ENCODE measurements around the gene APOC1.

GRCh38 chr19:44883922-44884321, 30.5 kb upstream of the APOC1 start:
- TF ChIP-seq USF2 (CRISPR knock-in tag; IDR thresholded peaks at IDR 0.05) = no peak
- TF ChIP-seq, protein P1, sequence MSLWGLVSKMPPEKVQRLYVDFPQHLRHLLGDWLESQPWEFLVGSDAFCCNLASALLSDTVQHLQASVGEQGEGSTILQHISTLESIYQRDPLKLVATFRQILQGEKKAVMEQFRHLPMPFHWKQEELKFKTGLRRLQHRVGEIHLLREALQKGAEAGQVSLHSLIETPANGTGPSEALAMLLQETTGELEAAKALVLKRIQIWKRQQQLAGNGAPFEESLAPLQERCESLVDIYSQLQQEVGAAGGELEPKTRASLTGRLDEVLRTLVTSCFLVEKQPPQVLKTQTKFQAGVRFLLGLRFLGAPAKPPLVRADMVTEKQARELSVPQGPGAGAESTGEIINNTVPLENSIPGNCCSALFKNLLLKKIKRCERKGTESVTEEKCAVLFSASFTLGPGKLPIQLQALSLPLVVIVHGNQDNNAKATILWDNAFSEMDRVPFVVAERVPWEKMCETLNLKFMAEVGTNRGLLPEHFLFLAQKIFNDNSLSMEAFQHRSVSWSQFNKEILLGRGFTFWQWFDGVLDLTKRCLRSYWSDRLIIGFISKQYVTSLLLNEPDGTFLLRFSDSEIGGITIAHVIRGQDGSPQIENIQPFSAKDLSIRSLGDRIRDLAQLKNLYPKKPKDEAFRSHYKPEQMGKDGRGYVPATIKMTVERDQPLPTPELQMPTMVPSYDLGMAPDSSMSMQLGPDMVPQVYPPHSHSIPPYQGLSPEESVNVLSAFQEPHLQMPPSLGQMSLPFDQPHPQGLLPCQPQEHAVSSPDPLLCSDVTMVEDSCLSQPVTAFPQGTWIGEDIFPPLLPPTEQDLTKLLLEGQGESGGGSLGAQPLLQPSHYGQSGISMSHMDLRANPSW (CRISPR knock-in tag; conservative IDR thresholded peaks at IDR 0.05; ENCODE audit: low read depth) = no peak
- TF ChIP-seq GABPB1 (CRISPR knock-in tag; IDR thresholded peaks at IDR 0.05) = no peak
- no peak for TF ChIP-seq CTCF (IDR thresholded peaks at IDR 0.05)
- no peak for TF ChIP-seq NR1H2 (CRISPR knock-in tag; IDR thresholded peaks at IDR 0.05)
- TF ChIP-seq CBFB (CRISPR knock-in tag; IDR thresholded peaks at IDR 0.05; ENCODE audit: low read depth) = no peak
- TF ChIP-seq, protein P2, sequence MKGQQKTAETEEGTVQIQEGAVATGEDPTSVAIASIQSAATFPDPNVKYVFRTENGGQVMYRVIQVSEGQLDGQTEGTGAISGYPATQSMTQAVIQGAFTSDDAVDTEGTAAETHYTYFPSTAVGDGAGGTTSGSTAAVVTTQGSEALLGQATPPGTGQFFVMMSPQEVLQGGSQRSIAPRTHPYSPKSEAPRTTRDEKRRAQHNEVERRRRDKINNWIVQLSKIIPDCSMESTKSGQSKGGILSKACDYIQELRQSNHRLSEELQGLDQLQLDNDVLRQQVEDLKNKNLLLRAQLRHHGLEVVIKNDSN (CRISPR knock-in tag; IDR thresholded peaks at IDR 0.05) = no peak
- TF ChIP-seq TCF7 (CRISPR knock-in tag; IDR thresholded peaks at IDR 0.05; ENCODE audit: low read depth) = no peak
- TF ChIP-seq RELA (CRISPR knock-in tag; IDR thresholded peaks at IDR 0.05; ENCODE audit: borderline replicate concordance) = no peak
- TF ChIP-seq FOXK1 (CRISPR knock-in tag; IDR thresholded peaks at IDR 0.05) = no peak
- TF ChIP-seq NR2C2 (CRISPR knock-in tag; IDR thresholded peaks at IDR 0.05) = no peak
- TF ChIP-seq, protein P3, sequence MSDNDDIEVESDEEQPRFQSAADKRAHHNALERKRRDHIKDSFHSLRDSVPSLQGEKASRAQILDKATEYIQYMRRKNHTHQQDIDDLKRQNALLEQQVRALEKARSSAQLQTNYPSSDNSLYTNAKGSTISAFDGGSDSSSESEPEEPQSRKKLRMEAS (CRISPR knock-in tag; IDR thresholded peaks at IDR 0.05) = no peak
- no peak for TF ChIP-seq NFE2L1 (CRISPR knock-in tag; IDR thresholded peaks at IDR 0.05)
- TF ChIP-seq ESRRA (CRISPR knock-in tag; IDR thresholded peaks at IDR 0.05; ENCODE audit: borderline replicate concordance) = no peak
